HG03354 (cell line): Measurements from ENCODE around the gene MRPS35.

Experiments used
- ATAC-seq: cut with Tn5 transposase; IDR thresholded peaks from one replicate; pipeline ENCODE4 v1.9.1; 2021; ENCODE audit warnings: mild to moderate bottlenecking; ENCODE audit not compliant: unreplicated experiment, poor library complexity, severe bottlenecking

The MRPS35 gene

DNA sequence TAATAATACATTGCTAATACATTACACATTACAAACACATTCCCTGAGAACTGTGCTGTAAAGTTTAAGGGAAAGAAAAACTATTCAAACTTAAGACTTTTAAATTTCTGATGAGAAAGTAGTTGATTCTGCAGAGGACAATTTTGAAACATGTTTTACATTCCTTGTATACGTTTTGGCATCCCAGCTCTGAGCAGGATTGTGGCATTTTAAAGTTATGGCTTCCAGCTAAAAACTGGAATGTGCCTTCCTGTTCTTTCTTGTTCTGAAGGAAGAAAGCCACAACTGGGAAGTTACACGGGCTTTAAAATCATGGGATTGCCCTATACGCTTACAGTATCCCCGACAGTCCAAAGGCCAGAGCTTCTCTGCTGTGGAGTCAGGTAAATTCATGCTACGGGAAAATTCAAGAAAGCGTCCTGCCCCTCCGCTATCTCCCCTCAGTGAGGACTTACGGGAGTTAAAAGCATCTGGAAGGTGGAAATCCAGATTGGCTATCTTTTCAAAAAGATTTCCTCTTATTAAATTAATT, 58.6 kb downstream of the MRPS35 start:
- no peak for ATAC-seq

DNA sequence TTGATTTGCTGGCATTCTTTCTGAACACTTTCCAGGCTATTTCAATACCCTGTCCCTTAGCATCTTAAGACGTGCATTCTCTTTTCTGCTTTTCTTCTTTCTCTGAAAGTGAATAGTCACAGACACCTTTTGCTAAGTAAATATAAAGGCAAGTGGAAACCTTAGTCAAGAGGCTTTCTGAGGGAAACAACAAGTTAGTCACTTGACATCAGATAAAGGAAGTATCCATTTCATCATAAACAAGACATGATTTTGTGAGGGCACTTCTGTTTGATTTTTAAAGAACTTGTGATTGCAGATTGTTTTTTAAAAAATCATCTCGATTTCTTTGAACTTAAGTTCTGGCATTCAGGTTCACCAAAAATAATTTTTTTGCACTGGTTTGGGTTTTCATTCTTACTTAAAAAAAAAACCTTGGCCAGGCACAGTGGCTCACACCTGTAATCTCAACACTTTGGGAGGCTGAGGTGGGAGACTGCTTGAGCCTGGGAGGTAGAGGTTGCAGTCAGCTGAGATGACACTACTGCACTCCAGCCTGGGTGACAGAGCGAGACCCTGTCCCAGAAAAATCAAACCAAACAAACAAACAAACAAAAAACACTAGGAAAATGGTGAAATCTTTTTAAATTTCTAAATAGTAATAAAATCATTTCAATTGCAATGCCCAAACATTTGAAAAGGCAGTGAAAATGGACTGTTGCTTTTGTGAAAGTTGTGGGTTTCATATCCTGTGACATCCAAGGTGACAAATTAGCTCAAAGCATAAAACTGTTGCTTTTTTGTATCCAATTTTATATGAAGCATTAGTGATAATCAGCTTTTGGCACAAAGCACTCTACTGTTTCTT, 61.1 kb downstream of the MRPS35 start:
- ATAC-seq: no peak

DNA sequence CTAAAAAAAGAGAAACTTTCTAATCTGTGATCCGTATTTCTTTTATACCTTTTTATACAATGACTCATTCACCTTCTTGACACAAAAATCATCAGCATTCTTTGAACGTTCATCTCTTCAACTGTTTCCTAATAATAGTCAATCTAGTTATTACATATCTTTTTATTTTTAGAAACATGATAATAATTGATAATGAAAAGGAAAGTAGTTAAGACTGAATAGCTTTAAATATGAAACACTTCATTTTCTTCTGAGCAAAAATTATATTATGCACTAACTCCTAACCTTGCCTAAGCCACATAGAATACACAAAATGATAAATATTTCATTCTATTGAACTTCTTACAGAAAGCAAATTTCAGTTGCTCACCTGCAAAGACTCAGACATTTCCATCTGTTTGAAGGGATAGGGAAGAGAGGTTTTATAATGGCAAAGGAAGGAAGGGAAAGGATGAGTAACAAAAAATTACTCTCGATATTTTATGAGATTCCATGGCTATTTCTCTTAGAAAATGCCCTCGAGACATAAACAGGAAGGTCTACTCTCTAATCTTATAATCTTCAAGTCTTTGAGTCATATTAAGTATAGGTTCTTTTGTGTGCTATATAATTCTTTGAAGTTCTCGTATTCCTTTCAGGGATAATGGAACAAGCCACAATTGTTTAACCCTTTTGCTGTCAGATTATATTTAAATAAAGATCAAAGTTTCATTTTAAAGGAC, 61.9 kb downstream of the MRPS35 start:
- ATAC-seq: no peak

DNA sequence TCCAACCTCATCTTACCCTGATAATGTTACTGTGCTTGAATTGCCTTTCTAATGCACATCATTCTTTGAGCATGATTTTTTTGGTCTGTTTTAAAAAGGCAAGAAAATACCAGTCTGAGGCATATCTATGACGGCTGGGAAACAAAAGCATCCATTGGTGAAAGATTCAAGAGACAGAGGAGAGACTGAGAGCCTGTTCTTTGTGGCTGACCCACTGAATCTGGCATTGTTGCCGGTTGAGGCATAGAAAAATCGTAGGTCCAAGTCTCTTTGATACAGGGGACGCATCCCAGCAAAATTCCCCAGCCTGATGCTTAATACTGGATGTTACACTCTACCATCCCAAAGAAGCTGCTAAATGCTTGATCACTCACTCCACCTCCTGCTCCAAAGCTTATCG, 66.5 kb downstream of the MRPS35 start:
- no peak for ATAC-seq

DNA sequence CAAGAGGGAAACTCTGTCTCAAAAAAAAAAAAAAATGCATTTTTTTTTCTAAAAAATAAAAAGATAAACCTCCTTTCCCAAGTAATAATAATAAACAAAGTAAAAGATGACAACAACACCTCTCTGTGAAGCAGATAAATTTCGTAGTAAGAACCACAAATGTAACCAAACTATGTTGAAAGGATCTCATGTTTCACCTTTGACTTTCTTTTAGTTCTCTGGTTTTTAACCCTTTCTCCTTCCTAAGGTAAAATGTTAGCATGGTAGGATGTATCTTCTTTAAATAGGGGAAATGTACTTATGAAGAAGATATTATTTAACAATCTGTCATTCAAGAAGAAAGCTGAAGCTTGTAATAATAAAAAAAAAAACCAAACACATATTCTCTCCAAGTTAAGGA, 67.6 kb downstream of the MRPS35 start:
- ATAC-seq: no peak

DNA sequence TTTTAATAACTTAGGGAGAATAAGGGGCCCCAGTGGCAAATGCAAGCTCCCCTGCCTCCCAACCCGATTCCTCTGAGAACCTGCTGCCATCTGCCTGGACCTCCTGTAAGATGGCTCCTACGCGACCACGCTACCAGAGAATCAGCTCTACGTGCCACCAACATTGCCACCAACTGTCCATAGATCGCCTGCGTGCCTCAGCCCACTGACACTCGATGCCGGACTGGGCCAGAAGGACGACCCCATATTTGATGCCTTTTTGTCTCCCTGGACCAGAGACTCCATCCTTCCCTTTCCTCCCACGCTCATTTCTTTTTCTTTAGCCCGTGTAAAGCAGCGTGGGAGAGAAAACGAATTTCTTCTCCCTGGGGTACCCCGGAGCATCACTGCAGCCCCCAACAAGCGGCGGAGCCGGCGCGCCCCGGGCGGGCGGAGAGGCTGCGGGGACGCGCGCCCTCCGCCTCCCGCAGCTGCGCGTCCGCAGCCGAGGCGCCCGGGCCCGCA, 68.8 kb downstream of the MRPS35 start:
- ATAC-seq: peak; percentile 7

DNA sequence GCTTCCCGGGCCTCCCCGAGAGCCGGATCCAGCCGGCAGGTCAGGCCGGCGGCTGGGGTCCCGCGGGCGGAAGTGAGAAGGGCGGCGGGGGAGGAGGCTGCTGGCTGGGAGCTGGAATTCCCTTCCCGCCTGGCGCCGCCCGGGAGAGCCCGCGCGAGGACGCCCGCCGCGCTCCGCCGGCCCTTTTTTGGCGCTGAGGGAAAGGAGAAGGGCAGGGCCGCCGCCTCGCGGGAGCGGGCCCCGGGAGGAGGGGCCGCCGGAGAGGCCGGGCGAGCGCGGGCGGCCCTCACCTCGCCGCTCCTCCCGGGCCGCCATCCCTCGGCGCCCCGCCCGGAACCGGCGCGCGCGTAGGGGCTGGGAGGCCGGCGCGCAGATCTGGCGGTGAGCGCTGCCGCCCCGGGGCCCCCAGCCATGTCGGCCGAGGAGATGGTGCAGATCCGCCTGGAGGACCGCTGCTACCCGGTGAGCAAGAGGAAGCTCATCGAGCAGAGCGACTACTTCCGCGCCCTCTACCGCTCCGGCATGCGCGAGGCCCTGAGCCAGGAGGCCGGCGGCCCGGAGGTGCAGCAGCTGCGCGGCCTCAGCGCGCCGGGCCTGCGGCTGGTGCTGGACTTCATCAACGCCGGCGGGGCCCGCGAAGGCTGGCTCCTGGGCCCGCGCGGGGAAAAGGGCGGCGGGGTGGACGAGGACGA, 69.4 kb downstream of the MRPS35 start, which contains the start of the genes KLHL42 and MANSC4:
Gene KLHL42, plus strand, starts transcription at position 314 of the 692 bp plus-strand sequence. Its CDS starts 98 bp downstream, at position 412.
Gene MANSC4, minus strand, starts transcription at position 317 of the 692 bp plus-strand sequence. CDS start 8,960 bp downstream, outside the sequence.
- peak; percentile 81 for ATAC-seq

DNA sequence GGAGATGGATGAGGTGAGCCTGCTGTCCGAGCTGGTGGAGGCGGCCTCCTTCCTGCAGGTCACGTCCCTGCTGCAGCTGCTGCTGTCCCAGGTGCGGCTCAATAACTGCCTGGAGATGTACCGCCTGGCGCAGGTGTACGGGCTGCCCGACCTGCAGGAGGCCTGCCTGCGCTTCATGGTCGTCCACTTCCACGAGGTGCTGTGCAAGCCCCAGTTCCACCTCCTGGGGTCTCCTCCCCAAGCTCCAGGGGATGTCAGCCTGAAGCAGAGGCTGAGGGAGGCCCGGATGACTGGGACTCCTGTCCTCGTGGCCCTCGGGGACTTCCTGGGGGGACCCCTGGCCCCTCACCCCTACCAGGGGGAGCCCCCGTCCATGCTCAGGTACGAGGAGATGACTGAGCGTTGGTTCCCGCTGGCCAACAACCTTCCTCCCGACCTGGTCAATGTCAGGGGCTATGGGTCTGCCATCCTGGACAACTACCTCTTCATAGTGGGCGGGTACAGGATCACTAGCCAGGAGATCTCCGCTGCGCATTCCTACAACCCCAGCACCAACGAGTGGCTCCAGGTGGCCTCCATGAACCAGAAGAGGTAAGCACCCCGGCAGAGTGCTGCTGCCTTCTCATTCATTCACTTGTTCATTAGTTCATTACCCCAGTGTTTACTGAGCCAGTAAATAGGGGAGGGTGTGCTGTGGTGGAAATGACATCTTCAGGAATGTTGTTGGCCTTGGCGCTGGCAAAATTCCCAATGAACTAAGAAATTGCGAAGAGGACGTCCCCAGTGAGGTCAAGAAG, 70.2 kb downstream of the MRPS35 start:
- ATAC-seq: peak; percentile 40

DNA sequence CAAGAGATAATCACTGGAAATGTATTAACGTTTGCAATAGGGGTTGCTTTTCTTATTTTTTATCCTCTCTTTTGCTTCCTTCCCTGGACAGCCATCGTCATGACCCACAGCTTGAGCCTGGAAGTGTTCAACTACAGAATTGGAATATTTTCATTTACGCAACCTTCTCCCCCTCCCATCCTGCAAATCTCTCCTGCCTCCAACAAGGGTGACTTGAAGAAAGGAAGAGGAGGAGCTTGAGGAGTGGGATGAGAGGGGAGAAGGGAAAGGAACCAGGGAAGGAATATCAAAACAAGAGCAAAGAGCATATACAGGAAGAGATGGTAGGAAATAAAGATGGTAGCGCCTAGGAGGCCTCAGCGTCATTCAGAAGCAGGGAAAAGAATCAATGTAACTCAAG, 71.0 kb downstream of the MRPS35 start:
- no peak for ATAC-seq

DNA sequence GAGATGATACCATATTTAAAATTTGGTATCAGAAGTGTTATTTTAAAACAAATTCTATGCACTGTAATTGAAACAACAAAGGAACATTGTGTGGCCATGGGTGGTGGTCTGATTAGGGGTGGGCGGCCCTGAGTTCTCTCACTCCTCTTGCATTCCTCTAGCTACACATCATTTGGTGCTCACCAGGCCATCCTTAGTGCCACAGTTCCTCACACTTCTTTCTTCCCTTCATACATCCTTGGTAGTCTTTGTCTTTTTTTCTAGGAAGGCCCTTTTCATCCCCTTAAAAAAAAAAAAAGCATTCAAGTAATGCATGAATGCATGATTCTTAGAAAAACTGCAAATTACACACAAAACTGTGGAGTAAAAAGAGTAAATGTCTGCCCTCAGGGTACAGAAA, 71.8 kb downstream of the MRPS35 start:
- no peak for ATAC-seq

DNA sequence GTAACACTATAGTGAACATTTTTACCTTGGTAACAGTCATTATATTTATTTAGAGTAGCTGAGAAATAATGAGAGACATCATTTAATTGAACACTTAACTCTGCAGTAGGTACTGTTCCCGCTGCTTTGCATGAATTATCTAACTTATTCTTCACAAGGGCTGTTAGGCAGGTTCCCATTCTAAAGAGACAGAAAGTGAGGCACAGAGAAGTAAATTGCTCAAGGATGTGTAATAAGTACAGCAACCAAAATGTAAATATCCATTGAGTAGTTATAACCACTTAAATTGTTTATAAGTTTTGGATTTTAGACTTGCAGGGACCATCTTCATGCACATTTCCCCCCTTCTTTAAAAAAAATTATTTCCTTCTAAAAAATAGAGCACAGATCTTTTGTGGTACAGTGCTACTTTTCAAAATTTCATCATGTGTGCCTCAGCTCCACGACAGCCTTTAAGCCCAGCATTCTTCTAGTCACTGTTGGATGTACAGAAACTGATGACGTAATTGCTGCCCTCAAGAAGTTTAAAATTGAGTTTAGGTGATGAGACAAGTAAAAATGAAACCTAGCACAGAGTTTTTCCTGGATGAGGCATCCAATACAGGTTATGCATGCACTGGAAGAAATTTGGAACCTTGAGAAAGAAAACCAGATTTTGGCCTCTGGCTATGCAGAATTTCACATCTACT, 75.4 kb downstream of the MRPS35 start:
- ATAC-seq: no peak

DNA sequence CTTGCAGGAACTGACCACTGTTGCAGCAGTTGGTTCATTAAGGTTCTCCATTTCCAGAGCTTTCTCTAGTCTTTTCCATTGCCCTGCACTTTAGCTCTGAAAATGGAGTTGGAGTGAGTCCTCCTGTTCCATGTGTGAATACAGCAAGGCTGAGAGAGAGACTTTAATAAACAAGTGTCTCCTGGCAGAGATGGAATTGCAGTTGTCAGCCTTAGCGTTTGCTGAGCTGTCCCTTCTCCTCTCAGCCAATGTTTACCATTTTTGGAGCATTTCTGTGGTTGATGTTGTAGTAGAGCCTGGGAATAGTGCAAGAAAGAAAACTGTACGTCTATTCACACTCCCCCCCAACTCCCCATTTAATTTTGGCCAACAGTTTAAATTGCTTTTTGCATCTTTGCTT, 76.9 kb downstream of the MRPS35 start:
- ATAC-seq: no peak

DNA sequence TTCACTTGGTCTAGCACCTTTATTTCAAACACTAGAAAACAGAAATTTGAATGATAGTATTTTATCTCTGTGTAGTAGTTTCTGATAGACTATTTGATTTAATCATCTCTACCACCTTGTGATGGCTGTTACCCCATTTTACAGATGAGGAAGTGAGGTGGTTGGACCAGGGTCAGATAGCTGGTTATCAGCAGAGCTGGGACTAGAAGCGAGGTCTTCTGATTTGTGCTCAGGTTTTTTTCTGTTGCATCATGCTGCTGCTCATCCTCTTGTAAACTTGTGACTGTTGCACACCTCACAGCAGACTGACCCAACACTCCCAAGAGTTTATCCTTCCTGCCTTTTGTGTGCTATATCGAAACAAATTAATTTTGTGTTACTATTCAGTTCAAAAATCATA, 79.5 kb downstream of the MRPS35 start:
- no peak for ATAC-seq

DNA sequence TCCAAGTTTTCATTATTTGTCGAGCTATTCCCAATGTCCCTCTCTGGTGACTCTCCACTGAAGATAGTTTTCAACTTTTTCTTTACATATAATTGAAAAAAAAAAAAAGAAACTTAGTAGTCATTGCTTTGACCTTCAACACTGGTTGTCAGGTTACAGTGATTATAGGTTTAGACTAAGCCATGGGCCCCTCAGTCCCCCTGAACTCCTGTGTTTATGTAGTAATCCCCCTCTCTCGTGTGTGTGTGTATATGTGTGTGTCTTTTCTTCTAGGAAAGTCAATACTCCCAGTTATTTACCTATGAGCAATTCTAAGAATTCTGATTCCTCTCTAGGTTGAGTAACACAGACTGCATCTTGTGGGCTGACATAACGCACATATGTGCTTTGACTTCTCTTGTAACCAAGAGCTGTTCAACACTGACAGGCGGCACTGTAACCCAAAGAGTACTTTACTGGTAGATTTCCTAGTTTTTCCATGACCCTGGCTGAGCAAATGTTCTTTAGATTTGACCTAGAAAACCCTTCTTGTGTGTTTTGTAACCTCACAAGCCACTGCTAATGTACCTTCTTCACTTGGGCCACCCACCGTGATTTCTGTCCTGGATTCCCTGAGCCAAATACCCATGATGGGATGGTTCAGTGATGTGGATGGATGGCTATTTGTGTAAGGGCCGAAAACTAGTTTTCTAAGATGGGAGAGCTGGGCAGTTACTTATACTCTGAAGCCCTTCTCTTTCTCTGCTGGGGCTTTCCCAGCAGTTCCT, 84.4 kb downstream of the MRPS35 start:
- ATAC-seq: no peak

DNA sequence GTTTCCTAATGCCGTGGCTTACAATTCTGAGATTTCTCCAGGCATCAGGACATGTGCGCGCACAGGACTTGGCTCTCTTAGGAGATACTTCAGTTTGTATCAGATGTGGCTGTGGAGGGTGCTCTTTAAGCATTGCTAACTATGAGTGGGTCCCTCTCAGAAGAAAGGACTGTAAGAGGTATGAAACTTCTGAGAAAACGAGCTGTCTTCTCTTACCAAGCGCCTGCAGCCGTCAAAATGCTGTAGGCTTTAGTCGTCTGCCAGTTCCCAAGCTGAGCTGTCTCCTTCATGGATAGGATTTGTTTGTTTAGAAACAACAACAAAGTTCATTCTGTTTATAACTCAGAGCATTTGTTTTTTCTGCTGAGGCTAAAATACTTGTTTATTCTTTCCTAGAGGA, 85.5 kb downstream of the MRPS35 start:
- no peak for ATAC-seq

DNA sequence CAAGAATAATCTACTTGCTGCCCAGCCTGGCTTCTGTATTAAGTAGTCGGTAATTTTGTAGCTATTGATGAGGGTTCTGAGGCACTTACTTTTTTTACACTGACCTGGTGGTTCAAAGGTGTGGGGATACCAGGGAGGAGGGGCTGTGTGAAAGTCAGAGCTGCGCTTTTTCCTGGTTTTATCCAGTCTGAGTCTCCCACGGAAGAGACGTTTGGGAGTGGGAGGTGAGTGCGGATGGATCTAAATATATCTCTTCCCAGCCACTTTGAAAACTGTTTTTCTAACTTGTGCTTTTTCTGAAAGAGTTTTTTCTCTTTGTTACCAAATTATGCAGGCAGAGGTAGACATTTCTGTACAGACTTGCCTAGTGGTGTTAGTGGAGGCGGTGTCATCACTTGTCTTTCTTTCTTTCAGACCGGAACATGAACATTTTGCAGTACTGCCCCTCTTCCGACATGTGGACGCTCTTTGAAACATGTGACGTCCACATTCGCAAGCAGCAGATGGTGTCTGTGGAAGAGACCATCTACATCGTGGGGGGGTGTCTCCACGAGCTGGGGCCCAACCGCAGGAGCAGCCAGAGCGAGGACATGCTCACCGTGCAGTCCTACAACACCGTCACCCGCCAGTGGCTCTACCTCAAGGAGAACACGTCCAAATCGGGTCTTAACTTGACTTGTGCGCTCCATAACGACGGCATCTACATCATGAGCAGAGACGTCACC, 86.8 kb downstream of the MRPS35 start:
- no peak for ATAC-seq

DNA sequence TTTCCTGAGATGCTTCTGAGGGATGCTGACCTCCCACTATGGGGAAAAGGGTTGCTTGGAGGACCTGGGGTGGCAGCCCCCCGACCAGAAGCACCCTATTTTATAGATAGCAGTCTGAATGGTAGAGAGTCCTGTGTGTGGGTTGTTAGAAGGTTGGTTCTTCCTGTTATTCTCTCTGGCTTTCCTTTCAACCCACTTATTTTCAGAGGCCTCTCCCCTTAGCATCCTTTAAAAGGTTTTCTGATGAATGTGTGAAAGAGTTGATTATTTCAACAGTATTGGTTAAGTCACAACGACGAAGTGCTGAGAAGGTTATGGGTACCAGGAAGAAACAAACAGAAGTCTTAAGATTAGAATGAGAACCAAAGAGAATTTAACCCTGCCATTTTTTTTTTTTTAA, 90.2 kb downstream of the MRPS35 start:
- ATAC-seq: no peak
